NCI-H82 (cell line): ENCODE measurements around the gene FGD3.
"Not testable (repeated sequence)": the region's sequence is repeated elsewhere in the genome, so short reads cannot be mapped to it uniquely, and the experiment has no call there.

ENCODE experiments used
- DNase-seq: peaks from one replicate; lab custom pipeline; 2025; lab: John Stamatoyannopoulos, UW

FGD3 gene

DNA sequence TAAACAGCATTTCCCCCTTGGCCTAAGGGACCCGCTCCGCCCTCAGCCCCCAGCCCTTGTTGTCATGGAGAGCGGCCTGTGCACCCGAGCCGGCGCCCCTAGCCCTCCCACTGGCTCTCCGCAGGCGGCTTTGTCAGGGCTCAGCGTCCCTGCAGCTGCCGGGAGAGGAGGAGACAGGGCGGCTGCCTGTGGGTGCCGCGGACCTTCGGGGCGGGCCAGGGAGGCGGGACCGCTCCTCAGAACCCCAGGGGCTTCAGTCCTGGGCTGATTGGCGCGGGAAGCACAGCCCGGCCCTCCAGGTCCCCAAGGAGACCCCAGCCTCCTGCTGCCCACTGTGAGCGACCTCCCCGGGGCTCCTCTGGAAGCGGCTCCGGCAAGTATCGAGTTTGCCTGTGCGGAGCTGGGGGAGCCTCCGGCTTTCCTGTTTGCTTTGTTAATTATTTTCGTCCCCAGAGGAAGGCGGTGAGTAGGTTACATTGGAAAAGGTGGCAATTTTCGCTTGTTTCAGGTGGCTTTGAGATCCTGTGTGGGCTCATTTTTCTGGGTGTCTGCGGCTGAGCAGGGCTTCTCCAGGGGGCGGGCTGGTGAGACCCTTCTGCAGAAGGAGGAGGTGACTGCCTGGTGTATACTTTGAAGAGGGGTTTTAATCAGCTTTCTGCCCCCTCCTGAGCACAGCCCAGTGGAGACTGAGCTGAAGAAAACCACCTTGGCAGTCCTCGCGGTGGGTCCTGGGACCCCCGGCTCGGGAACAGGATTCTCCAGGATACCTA, at the start of gene FGD3:
Gene FGD3 (plus strand): TSS at position 256 of the 770 bp plus-strand sequence. CDS start 28,734 bp downstream, outside the sequence.
- peak; percentile 76 for DNase-seq

GRCh38 chr9:92905137-92905536, 42.2 kb upstream of the FGD3 start:
- not testable (repeated sequence) for DNase-seq

DNA sequence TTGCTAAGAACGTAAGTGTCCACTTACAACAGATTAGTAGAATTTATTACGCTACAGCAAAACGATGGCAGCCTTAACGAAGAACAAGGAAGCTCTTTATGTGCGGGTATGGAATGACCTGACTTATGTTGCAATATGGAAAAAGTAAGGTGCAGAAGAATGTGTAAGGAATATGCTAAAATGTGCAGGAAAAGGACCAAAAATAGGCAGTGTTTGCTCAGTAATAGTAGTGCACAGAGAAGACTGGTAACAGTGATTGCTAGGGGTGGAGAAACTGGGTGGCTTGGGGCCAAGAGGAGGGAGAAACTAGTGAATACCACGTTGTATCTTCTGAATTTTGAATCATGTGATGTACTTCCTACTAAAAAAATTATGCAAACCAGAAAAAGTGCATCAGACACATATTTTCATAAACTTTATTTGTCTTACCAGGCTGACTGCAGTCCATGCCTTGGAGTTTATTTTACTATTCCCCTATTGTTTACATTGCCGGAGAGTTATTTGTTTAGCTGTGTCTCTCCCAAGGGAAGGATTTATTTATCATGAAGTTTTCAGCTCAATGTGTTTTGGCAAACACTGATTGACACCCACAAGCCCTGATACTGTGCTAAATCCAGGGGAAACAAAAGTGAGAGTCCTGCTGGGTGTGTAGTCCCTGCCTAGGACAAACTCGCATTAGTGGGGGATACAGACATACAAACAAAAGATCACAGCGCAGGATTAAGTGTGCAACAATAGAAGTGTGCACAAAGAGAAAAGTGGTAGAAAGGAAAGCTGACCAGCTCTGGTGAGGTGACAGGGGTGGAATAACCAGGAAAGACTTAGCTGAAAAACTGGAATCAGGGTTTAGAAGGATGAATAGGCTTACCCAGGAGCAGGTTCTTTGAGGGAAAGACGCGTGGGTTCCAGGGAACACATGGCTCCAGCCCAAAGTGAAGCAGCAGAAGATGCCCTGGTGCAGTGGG, 35.5 kb upstream of the FGD3 start:
- DNase-seq: no peak

GRCh38 chr9:92917176-92917800, 30.0 kb upstream of the FGD3 start:
- DNase-seq: no peak

DNA sequence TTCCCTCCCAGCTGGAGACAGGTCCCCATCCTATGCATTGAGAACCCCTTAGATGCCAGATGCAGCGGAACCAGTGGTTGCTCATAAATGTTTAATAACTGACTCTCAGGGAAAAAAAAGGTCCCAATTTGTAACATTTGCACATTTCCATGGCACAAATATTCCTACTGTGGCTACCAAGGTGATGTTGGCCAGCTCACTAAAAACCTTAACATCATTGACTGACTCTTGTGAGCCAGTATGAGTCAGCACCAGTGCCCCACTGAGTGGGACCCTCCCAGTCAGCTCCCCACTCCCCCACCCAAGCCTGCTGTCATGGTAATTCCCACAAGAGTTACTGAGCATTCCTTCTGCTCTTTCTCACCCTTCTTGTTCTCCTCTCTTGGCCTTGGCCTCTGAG, 26.9 kb upstream of the FGD3 start:
- DNase-seq: no peak

DNA sequence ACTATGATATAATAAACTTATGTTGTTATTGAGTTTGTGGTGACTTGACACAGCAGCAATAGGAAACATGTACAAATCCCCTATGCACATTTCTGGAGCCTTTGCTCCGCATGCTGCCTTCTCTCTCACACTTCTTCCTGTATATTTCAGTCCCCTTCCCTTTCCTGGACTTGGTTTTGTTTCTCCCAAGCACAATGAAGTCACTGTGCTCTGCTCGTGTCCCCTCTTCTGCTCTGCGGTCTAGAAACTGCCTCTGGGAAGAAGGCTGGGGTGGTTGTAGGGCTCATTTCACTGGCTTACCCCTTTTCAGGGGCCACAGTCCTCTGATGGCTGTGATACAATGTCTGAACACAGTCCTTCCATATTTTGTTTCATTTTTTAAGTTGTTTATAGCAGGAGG, 15.7 kb upstream of the FGD3 start:
- DNase-seq: no peak

- no peak for DNase-seq
Measured at GRCh38 chr9:92934321-92934720, 13.0 kb upstream of the FGD3 start.

GRCh38 chr9:92938025-92938424, 9.3 kb upstream of the FGD3 start:
- no peak for DNase-seq

- no peak for DNase-seq
Measured at GRCh38 chr9:92941861-92942260, 5.5 kb upstream of the FGD3 start.

- peak; percentile 18 for DNase-seq
Measured at GRCh38 chr9:92942688-92943616, 4.4 kb upstream of the FGD3 start.

DNA sequence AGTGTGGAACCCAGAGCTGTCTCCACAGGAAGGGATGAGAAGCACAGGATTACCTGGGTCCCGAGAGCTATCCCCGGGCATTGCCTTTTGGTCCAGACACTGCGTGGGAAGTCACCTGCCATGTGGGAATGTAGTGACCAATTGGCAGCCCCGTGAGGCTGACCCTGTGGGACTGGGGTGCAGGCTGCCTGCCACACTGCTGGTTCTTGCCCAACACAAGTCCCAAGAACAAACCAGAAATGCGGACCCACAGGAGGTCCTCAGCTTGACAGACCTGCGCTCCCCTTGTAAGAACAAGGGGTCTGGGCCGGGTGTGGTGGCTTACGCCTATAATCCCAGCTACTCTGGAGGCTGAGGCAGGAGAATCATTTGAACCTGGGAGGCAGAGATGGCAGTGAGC, 2.4 kb upstream of the FGD3 start:
- no peak for DNase-seq

DNA sequence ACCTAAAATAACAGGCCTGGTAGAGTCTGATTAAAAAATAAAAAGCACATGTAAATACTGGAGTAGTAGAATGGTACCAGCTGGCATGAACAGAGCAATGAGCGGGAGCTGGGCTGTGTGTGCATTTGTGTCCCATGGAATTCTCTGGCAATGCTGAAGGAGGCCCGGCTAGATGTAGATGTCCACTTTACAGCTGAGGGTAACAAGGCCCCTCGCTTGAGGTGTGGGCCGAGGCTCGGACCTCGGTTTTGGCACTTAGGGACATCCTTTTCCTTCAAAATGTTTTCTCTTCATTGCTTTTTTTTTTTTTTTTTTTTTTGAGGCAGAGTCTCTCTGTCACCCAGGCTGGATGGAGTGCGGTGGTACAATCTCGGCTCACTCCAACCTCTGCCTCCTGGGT, 1.5 kb upstream of the FGD3 start:
- no peak for DNase-seq

DNA sequence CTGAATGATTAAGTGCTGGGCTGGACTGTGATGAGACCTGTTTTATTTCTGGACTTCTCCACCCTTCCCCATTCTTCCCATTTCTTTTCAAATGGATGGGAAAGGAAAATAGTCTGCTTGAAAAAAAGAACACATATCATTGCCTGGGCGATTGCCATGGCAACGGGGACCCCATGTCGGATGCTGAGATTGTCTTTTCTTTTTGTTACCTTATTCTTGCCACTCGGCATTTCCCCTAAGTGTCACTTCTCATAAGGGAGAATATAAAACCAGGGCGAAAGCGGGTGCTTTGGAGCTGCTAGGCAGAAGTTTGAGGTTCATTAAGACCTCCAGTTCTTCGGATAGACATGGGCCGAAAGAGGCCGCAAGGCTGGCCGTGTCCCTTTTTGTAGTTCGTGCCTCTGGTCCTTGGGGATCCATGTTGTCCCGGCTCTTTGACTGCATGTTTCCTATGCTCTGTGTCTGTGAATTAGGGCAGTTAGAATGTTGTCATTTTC, 763 bp downstream of the FGD3 start:
- no peak for DNase-seq

DNA sequence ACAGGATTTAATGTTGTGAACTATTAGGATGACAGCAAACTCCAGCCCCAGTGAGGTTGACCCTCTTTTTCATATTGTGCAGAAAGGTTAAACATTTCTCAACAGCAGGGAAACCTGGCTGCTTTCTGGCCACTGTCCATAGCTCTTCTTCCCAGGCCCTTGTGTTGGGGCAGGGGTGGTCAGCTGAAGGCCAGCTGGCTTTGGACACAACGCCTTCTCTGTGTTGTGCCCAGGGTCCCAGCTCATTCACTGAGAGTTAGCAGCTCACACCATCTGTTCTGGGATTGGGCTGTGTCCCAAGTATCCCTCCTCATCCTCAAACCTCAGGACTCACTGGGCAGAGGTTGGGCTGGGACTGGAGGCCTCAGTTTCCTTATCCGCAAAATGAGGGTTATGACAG, 1.3 kb downstream of the FGD3 start:
- no peak for DNase-seq

DNA sequence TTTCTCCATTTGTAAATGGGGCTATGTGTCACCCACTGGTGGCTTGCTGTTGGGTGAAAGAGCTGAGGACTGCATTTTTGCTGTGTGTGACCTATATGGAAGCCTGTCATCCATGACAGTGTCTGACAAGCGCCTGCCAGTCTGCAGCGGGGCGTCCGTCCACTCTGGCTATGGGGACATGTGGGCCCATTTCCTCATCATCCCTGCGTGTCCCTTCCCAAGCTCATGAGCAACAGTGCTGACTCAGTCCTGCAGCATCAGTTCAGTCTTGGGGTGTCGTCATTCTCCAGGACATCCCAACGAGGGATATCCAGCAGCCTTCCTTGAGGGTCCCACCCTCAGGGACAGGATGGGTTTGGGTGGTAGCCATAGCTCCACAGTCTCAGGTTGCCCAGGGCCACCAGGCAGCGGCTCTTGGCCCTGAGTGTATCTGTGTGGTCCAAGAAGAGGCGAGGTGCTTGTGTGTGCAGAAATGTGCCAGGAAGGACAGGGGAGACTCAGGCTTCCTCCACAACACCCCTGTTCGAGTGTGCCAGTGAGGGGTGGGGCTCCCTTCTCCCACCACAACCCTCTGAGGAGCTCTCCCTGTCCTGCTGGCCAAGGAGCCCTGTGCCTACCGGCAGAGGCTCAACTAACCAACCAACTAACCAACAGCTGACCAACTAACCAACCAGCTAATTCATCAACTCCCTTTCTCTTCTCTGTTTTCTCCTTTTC, 2.1 kb downstream of the FGD3 start:
- no peak for DNase-seq

GRCh38 chr9:92950359-92950955, 3.1 kb downstream of the FGD3 start:
- no peak for DNase-seq

GRCh38 chr9:92952906-92953610, 5.7 kb downstream of the FGD3 start:
- DNase-seq: no peak

DNA sequence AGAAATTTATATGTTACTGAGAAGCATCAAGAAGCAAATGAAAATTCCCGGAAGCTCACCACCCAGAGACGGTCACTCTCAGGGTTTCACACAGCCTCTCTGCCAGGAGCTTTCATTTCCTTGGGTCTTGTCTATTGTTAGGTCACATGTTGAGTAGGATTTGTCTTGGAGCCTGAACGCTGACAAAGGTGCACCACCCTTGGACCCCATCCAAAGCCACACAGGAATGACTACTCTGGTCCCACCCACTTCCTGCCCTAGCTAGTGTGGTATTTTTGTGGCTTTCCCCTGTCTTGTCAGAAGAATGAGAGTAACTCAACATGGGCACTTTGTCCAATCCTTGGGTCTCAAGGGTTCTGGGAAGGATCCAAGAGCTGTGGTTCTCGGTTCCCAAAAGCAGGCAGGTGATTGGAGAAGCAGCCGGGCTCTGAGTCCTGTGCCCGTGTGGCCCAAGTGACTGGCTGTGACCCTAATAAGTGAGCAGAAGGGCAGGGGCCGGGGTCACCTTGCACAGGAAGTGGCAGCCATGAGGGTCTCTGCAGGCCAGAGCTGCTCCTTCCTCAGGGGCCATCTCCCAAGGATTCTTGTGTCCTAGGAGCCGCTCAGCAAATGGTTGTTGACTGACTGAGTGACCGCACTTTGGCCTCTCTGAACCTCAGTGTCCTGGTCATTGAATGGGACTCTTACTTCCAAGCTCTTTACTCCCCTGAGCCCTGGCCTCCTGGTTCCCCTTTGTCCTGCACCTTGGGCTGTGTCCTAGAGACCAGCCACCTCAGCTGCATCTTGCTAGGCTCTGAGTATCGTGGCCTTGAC, 6.9 kb downstream of the FGD3 start:
- no peak for DNase-seq

GRCh38 chr9:92954886-92955285, 7.6 kb downstream of the FGD3 start:
- no peak for DNase-seq
